ENCODE results near the gene AKNA. TPM values are rescaled to one million over a fixed set of nuclear protein-coding genes. Genes with fewer than 3 reads are reported as not detected.

Gene AKNA
- total RNA-seq, 1 experiment from 2014 or later: 20.6 TPM

GRCh38 chr9:114388764-114389375 is 1.1 kb upstream of the AKNA start:
- BruUV-seq (replicated peaks): no TSS peak
- RAD21 ChIA-PET (ENCODE audit: low non-redundant PET in 1 of 2, low total read pairs in 2 of 2, uncharacterized antibody in 2 of 2, unreplicated experiment in 2 of 2): no interaction called here

DNA sequence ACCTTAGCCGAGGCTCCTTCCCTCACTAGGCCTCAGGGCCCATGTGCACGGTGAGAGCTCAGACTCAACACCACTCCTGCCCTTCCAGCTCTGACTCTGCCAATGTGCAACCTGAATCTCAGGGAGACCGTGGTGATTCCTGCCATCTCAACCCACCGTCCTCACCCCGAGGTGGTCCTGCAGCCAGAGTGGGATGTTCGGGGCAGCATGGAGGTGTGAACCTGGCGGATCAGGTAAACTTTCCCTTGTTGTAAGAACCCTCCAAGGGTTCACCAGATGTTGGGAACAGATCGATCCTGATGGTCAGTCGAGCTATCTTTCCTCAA is 538 bp upstream of the AKNA start:
- ATAC-seq: no peak
- H3K27me3 ChIP-seq (ENCODE audit: insufficient read depth, low read length): no peaks in the 10 kb centered on the region
- no peak for TF ChIP-seq TCF7L2 (IDR thresholded peaks at IDR 0.05; ENCODE audit: borderline replicate concordance, extremely low read depth, insufficient read depth, insufficient read length)
- TF ChIP-seq SP1 (IDR thresholded peaks at IDR 0.05; ENCODE audit: low read depth): no peak
- TF ChIP-seq ZFX (IDR thresholded peaks at IDR 0.05): no peak
- no peak for TF ChIP-seq SIN3A (IDR thresholded peaks at IDR 0.05; ENCODE audit: low read depth)
- TF ChIP-seq REST (IDR thresholded peaks at IDR 0.05; ENCODE audit: low read depth): no peak
- TF ChIP-seq JUND (IDR thresholded peaks at IDR 0.05): no peak
- no peak for TF ChIP-seq YY1 (IDR thresholded peaks at IDR 0.05; ENCODE audit: extremely low read depth, insufficient replicate concordance, low read depth, low read length)
- TF ChIP-seq RAD21 (IDR thresholded peaks at IDR 0.05; ENCODE audit: low read depth): no peak
- no peak for TF ChIP-seq EZH2phosphoT487 (IDR thresholded peaks at IDR 0.05; ENCODE audit: borderline replicate concordance)
- TF ChIP-seq CEBPB (IDR thresholded peaks at IDR 0.05; ENCODE audit: low read depth): no peak
- TF ChIP-seq POLR2AphosphoS5 (IDR thresholded peaks at IDR 0.05; ENCODE audit: low read depth, low read length): no peak
- no peak for TF ChIP-seq EGR1 (IDR thresholded peaks at IDR 0.05; ENCODE audit: low read depth)
- TF ChIP-seq CTCF (IDR thresholded peaks at IDR 0.05 in 2 of 3, conservative IDR thresholded peaks at IDR 0.05 in 1 of 3; ENCODE audit: borderline replicate concordance in 1 of 3, insufficient read depth in 1 of 3, low read depth in 2 of 3, low read length in 2 of 3): no peak

More at GRCh38 chr9:114388764-114389375, 1.1 kb upstream of the AKNA start:
- peaks cover 13 to 34% of the 10 kb centered on the region in 2 experiments; a peak in 3 of 4 replicates for H3K4me1 ChIP-seq (ENCODE audit: control insufficient read depth in 1 of 2, insufficient read depth in 2 of 2, low read length in 2 of 2)
- H3K9me3 ChIP-seq (ENCODE audit: control insufficient read depth in 1 of 2, insufficient read depth in 1 of 2, low read depth in 1 of 2, low read length in 2 of 2): no peaks in the 10 kb centered on the region
- no peak overlapping the region for H2AFZ ChIP-seq (ENCODE audit: low read depth, low read length, poor library complexity, severe bottlenecking)
- no peaks in the 10 kb centered on the region for H3K79me2 ChIP-seq (ENCODE audit: insufficient read depth, low read length)
- no peaks in the 10 kb centered on the region for H3K27me3 ChIP-seq (ENCODE audit: insufficient read depth, low read length)
- H3K9me2 ChIP-seq (ENCODE audit: insufficient read depth): no peaks in the 10 kb centered on the region
- H3K4me2 ChIP-seq (ENCODE audit: low read length): no peak overlapping the region
- no peak for DNase-seq (ENCODE audit: low read depth, low spot score)
- ChIA-PET CTCF (interaction anchor here (0.8 kb wide), 1 partner anchor 17 kb away, joined by 3 read pairs; no protein-coding TSS in a partner anchor), POLR2A (no interaction called here)
- intact Hi-C loops (cut with micrococcal nuclease): no loop called here
- H4K20me1 ChIP-seq (ENCODE audit: insufficient read depth): no peaks in the 10 kb centered on the region
- H3K9ac ChIP-seq (ENCODE audit: low read length): no peak overlapping the region
- no peak overlapping the region for H3K4me3 ChIP-seq (replicated peaks in 1 of 2; ENCODE audit: low read depth in 1 of 2, low read length in 2 of 2)
- H3K36me3 ChIP-seq (ENCODE audit: control insufficient read depth in 1 of 2, insufficient read depth in 2 of 2, low read length in 2 of 2): no peaks in the 10 kb centered on the region
- no peak for ATAC-seq
- TF ChIP-seq CEBPB (IDR thresholded peaks at IDR 0.05; ENCODE audit: low read depth) (no peak), POLR2AphosphoS5 (IDR thresholded peaks at IDR 0.05; ENCODE audit: low read depth, low read length) (no peak), EZH2phosphoT487 (IDR thresholded peaks at IDR 0.05; ENCODE audit: borderline replicate concordance) (no peak), SIN3A (IDR thresholded peaks at IDR 0.05; ENCODE audit: low read depth) (no peak), YY1 (IDR thresholded peaks at IDR 0.05; ENCODE audit: extremely low read depth, insufficient replicate concordance, low read depth, low read length) (no peak), SRF (IDR thresholded peaks at IDR 0.05; ENCODE audit: low read depth) (no peak), TCF7L2 (IDR thresholded peaks at IDR 0.05; ENCODE audit: borderline replicate concordance, extremely low read depth, insufficient read depth, insufficient read length) (no peak), FOSL1 (IDR thresholded peaks at IDR 0.05; ENCODE audit: low read depth) (no peak)
- no peak overlapping the region for H3K27ac ChIP-seq (ENCODE audit: low read depth, low read length)

More for the DNA sequence above, 538 bp upstream of the AKNA start:
- Histone ChIP-seq H3K27ac (ENCODE audit: low read depth, low read length) (no peak overlapping the region), H3K4me2 (ENCODE audit: low read length) (no peak overlapping the region), H3K9ac (ENCODE audit: low read length) (no peak overlapping the region), H3K9me2 (ENCODE audit: insufficient read depth) (no peaks in the 10 kb centered on the region), H2AFZ (ENCODE audit: low read depth, low read length, poor library complexity, severe bottlenecking) (no peak overlapping the region), H3K4me1 (ENCODE audit: control insufficient read depth in 1 of 2, insufficient read depth in 2 of 2, low read length in 2 of 2) (peaks cover 9 to 29% of the 10 kb centered on the region in 2 experiments; a peak in 3 of 4 replicates), H3K36me3 (ENCODE audit: control insufficient read depth in 1 of 2, insufficient read depth in 2 of 2, low read length in 2 of 2) (no peaks in the 10 kb centered on the region), H3K9me3 (ENCODE audit: control insufficient read depth in 1 of 2, insufficient read depth in 1 of 2, low read depth in 1 of 2, low read length in 2 of 2) (no peaks in the 10 kb centered on the region), H4K20me1 (ENCODE audit: insufficient read depth) (no peaks in the 10 kb centered on the region), H3K79me2 (ENCODE audit: insufficient read depth, low read length) (no peaks in the 10 kb centered on the region), H3K4me3 (replicated peaks in 1 of 2; ENCODE audit: low read depth in 1 of 2, low read length in 2 of 2) (no peak overlapping the region)
- no peak for DNase-seq (ENCODE audit: low read depth, low spot score)
- POLR2A ChIA-PET: no interaction called here
- no TSS peak for BruUV-seq (replicated peaks)
- CTCF ChIA-PET: interaction anchor here (0.8 kb wide), 1 partner anchor 17 kb away, joined by 3 read pairs; no protein-coding TSS in a partner anchor
- RAD21 ChIA-PET (ENCODE audit: low non-redundant PET in 1 of 2, low total read pairs in 2 of 2, uncharacterized antibody in 2 of 2, unreplicated experiment in 2 of 2): no interaction called here
- intact Hi-C loops (cut with micrococcal nuclease): no loop called here
